ENCODE data around the gene CCDC54. TPM values are rescaled to one million over a fixed set of nuclear protein-coding genes. Genes with fewer than 3 reads are reported as not detected.

Gene CCDC54
- total RNA-seq, 2 donors from 2014 or later, result not detected

DNA sequence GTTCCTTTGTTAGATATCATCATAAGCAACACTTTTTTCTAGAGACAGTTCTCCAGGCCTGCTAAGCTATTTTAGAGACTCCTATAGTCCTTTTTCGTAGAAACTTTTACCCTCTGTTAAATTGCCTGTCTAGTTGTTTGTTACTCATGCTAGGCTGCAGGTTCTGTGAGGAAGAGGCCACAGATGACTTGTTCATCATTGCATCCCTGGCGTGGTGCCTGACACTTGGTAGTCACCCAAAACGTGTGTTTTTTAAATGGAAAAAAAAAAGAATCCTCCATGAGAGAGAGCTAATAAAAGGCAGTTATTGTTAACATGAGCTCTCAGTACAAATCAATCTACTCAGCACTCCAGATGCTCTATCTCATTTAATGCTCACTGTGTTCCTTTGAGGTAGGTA, 35.1 kb downstream of the CCDC54 start:
- no peak overlapping the region for H3K27ac ChIP-seq
- no peaks in the 10 kb centered on the region for H3K9me3 ChIP-seq
- ATAC-seq (no peak), DNase-seq (no peak)
- no peaks in the 10 kb centered on the region for H3K36me3 ChIP-seq (replicated peaks in 1 of 2; ENCODE audit: insufficient read depth in 1 of 2, low read depth in 2 of 2)
- no peak for TF ChIP-seq POLR2A (IDR thresholded peaks at IDR 0.05)
- TF ChIP-seq, protein P1, sequence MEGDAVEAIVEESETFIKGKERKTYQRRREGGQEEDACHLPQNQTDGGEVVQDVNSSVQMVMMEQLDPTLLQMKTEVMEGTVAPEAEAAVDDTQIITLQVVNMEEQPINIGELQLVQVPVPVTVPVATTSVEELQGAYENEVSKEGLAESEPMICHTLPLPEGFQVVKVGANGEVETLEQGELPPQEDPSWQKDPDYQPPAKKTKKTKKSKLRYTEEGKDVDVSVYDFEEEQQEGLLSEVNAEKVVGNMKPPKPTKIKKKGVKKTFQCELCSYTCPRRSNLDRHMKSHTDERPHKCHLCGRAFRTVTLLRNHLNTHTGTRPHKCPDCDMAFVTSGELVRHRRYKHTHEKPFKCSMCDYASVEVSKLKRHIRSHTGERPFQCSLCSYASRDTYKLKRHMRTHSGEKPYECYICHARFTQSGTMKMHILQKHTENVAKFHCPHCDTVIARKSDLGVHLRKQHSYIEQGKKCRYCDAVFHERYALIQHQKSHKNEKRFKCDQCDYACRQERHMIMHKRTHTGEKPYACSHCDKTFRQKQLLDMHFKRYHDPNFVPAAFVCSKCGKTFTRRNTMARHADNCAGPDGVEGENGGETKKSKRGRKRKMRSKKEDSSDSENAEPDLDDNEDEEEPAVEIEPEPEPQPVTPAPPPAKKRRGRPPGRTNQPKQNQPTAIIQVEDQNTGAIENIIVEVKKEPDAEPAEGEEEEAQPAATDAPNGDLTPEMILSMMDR (IDR thresholded peaks at IDR 0.05), result no peak
- 48 to 77% methylated on average over 3 of the region's 3 CpGs for WGBS, 2 donors
- H3K4me3 ChIP-seq, result no peak overlapping the region
- no peaks in the 10 kb centered on the region for H3K27me3 ChIP-seq
- no peaks in the 10 kb centered on the region for H3K4me1 ChIP-seq
- intact Hi-C loops (cut with DNase I), result loop anchor here (10.0 kb wide), 1 partner anchor 138 kb away; no protein-coding TSS in a partner anchor

DNA sequence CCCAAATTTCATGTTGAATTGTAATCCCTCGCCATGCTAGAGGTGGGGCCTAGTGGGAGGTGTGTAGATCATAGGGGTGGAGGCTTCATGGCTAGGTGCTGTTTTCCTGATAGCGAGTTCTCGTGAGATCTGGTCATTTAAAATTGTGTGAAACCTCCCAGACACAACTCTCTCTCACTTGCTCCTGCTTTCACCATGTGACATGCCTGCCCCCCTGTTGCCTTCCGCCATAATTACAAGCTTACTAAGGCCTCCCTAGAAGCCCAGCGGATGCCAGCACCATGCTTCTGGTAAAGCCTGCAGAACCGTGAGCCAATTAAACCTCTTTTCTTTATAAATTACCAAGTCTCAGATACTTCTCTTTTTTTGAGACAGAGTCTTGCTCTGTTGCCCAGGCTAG, 36.0 kb downstream of the CCDC54 start:
- Histone ChIP-seq H3K27me3 (no peaks in the 10 kb centered on the region), H3K4me3 (no peak overlapping the region), H3K27ac (no peak overlapping the region), H3K4me1 (no peaks in the 10 kb centered on the region), H3K9me3 (no peaks in the 10 kb centered on the region), H3K36me3 (replicated peaks in 1 of 2; ENCODE audit: insufficient read depth in 1 of 2, low read depth in 2 of 2) (no peaks in the 10 kb centered on the region)
- intact Hi-C loops (cut with DNase I), result loop anchor here (10.0 kb wide), 1 partner anchor 138 kb away; no protein-coding TSS in a partner anchor
- WGBS, 2 donors, result 95 to 99% methylated on average over 6 of the region's 6 CpGs
- no peak for TF ChIP-seq POLR2A (IDR thresholded peaks at IDR 0.05)
- TF ChIP-seq, protein P1 (IDR thresholded peaks at IDR 0.05), result no peak
- DNase-seq, result no peak
- ATAC-seq, result no peak

DNA sequence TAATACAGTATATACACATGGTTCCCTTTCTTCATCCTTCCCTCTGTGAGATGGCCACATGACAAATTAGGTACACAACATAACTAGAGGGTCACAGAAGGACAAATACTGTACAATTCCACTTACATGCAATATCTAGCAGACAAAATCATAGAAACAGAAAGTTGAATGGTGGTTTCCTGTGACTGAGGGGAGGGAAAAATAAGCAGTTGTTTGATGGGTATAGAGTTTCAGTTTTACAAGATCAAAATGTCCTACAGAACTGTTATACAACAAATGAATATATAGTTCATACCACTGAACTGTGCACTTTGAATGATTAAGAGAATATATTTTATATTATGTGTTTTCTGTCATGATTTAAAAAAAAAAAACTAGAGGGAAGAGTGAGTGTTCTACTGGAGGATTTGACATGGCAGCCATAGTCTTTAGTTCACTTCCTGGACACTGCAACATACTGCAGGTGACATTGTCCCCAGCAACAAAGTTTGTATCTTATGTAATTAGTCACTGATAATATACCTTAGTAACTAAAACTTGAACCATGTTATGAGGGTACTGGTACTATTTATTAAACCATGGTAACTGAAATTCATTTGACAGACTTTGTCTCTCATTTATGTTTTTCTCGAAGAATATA, 37.2 kb downstream of the CCDC54 start:
- no peaks in the 10 kb centered on the region for H3K36me3 ChIP-seq (replicated peaks in 1 of 2; ENCODE audit: insufficient read depth in 1 of 2, low read depth in 2 of 2)
- no peaks in the 10 kb centered on the region for H3K9me3 ChIP-seq
- ATAC-seq (no peak), DNase-seq (no peak)
- H3K27me3 ChIP-seq, result no peaks in the 10 kb centered on the region
- TF ChIP-seq POLR2A (IDR thresholded peaks at IDR 0.05), result no peak
- TF ChIP-seq, protein P1 (IDR thresholded peaks at IDR 0.05), result no peak
- H3K4me1 ChIP-seq, result no peaks in the 10 kb centered on the region
- WGBS, 2 donors, result 93 to 98% methylated on average over 1 of the region's 1 CpG
- no peak overlapping the region for H3K4me3 ChIP-seq
- H3K27ac ChIP-seq, result no peak overlapping the region
- intact Hi-C loops (cut with DNase I), result loop anchor here (10.0 kb wide), 1 partner anchor 140 kb away; no protein-coding TSS in a partner anchor

DNA sequence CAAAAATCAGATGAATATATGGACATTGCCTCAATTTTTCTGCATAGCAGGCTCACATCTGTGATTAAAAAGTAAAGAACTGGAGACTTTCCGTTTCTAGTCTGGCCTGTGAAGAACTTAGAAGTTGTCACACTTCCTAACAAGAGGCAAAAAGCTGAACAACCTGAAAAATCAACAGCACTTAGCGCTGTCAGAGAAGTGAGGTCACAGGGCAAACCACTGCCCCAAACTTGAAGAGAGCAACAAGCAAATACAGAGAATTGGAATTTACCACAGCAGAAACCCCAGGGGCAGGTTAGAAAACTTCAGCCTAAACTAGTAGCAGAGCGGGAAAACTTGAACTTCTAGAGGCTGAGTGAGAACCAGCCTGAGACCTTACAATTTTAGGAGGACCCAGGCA, 38.9 kb downstream of the CCDC54 start:
- no peak overlapping the region for H3K4me3 ChIP-seq
- H3K9me3 ChIP-seq, result no peaks in the 10 kb centered on the region
- H3K27ac ChIP-seq, result no peak overlapping the region
- intact Hi-C loops (cut with DNase I), result loop anchor here (10.0 kb wide), 1 partner anchor 141 kb away; no protein-coding TSS in a partner anchor
- H3K4me1 ChIP-seq, result no peaks in the 10 kb centered on the region
- no peaks in the 10 kb centered on the region for H3K36me3 ChIP-seq (replicated peaks in 1 of 2; ENCODE audit: insufficient read depth in 1 of 2, low read depth in 2 of 2)
- DNase-seq (no peak), ATAC-seq (no peak)
- H3K27me3 ChIP-seq, result no peaks in the 10 kb centered on the region
- WGBS, 2 donors, result 81 to 83% methylated on average over 3 of the region's 3 CpGs
- TF ChIP-seq POLR2A (IDR thresholded peaks at IDR 0.05), result no peak
- TF ChIP-seq, protein P1 (IDR thresholded peaks at IDR 0.05), result no peak

DNA sequence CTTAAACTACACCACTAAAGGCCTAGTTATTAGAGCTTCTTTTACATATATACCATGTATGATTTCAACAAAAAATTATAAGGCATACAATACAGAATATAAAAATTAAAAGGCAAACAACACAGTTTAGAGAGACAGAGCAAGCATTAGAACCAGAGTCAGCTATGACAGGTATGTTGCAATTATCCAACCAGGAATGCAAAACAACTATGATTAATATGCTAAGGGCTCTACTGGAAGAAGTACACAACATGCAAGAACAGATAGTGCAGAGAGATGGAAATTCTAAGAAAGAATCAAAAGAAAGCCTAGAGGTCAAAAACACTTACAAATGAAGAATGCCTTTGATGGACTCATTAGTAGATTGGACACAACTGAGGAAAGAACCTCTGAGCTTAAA, 39.6 kb downstream of the CCDC54 start:
- intact Hi-C loops (cut with DNase I), result loop anchor here (10.0 kb wide), 1 partner anchor 142 kb away; no protein-coding TSS in a partner anchor
- ATAC-seq (no peak), DNase-seq (no peak)
- no peak for TF ChIP-seq POLR2A (IDR thresholded peaks at IDR 0.05)
- TF ChIP-seq, protein P1 (IDR thresholded peaks at IDR 0.05), result no peak
- no peak overlapping the region for H3K27ac ChIP-seq
- H3K9me3 ChIP-seq, result no peaks in the 10 kb centered on the region
- no peaks in the 10 kb centered on the region for H3K27me3 ChIP-seq
- no peaks in the 10 kb centered on the region for H3K36me3 ChIP-seq (replicated peaks in 1 of 2; ENCODE audit: insufficient read depth in 1 of 2, low read depth in 2 of 2)
- no peak overlapping the region for H3K4me3 ChIP-seq
- no peaks in the 10 kb centered on the region for H3K4me1 ChIP-seq

All from body of pancreas (tissue), 4 donors.